Thyroid gland (tissue), 4 donors: ENCODE data around the gene PFKFB2. TPM values are rescaled to one million over a fixed set of nuclear protein-coding genes. Genes with fewer than 3 reads are reported as not detected.

Source experiments
- DNase-seq, 2 donors: peaks; one replicate each; pipeline ENCODE4 v3.0.0-alpha.2; 2019
- H3K27ac ChIP-seq, 3 donors: fragments of 200-600 bp; sonication (generic); 1 replicate in 2 of 3; 2 replicates in 1 of 3; pipeline ENCODE4 v1.5.1; 2016 to 2019; ENCODE audit warnings: mild to moderate bottlenecking in 1 of 3, moderate library complexity in 1 of 3
- H3K27me3 ChIP-seq: fragments of 200-600 bp; sonication (generic); one replicate; pipeline ENCODE4 v1.5.1; 2019
- H3K36me3 ChIP-seq, 2 donors: fragments of 200-600 bp; sonication (generic); one replicate each; pipeline ENCODE4 v1.5.1; 2016 to 2019
- H3K4me1 ChIP-seq, 2 donors: fragments of 200-600 bp; sonication (generic); one replicate each; pipeline ENCODE4 v1.5.1; 2017 to 2019
- H3K4me3 ChIP-seq, 3 donors: fragments of 200-600 bp; sonication (generic); replicated peaks in 1 of 3; 1 replicate in 2 of 3; 2 replicates in 1 of 3; pipeline ENCODE4 v1.5.1; 2016; ENCODE audit warnings: mild to moderate bottlenecking in 1 of 3
- H3K9me3 ChIP-seq: fragments of 200-600 bp; sonication (generic); one replicate; pipeline ENCODE4 v1.5.1; 2017
- POLR2A ChIP-seq, 2 donors: fragments of 450-650 bp; IDR thresholded peaks; one replicate each; pipeline ENCODE4 v1.6.1; 2017; ENCODE audit warnings: antibody characterized with exemption in 2 of 2, mild to moderate bottlenecking in 2 of 2, moderate library complexity in 1 of 2
- WGBS, 2 donors: methylation state at CpG; one replicate each; pipeline ENCODE4 v1.1.5; 2017; 5-methylcytosine and 5-hydroxymethylcytosine counted together
- intact Hi-C: fragments of 100-400 bp; cut with DNase I; formaldehyde crosslinking; loops from one replicate; pipeline ENCODE4 v1.15.1; 2023
- total RNA-seq, 4 donors: library from RNA; depleted of rRNA; stranded (reverse); fragments of >200 nt; gene quantifications; one replicate each; pipeline ENCODE4 v1.2.3, GENCODE V29; 2016
- TF ChIP-seq, protein P1 (sequence below), 6 experiments: fragments of 200-600 bp in 3 of 6; fragments of 450-650 bp in 3 of 6; sonication (generic) in 3 of 6; IDR thresholded peaks; one replicate each; pipeline ENCODE4 v1.5.1; 2016 to 2019; ENCODE audit warnings: antibody characterized with exemption in 6 of 6, mild to moderate bottlenecking in 2 of 6, inconsistent platforms in 1 of 6, moderate library complexity in 1 of 6

Gene PFKFB2
- total RNA-seq, 4 donors from 2014 or later = 87.7 to 191 (median 110) TPM

DNA sequence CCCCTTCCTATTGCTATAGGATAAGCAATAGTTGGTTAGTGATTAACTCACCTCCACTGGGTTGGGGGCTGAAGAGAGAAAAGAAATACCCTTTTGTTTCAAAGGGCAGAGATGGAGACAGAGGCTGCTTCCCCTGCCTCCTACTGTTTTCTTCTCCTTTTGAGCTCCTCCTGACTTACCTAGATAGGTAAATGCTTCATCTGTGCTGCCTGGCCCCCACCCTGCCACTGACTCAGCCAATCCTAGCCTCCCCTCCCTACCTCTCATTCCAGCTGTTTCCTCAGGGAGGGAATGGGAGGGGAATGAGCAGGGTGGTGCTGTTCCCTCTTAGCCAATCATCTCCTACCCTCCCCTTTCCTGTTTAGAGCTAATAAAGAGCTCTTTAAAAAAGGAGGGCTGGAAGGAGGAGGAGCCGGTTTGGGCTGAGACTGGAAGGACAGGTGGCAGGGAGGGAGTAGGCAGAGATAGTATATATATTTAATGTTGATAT lies 20.5 kb upstream of the PFKFB2 start, which contains the start of gene C1orf116:
C1orf116 (minus strand) TSS at position 229 of the 490 bp plus-strand sequence. CDS start 5,158 bp downstream, outside the sequence.
- TF ChIP-seq, protein P1, sequence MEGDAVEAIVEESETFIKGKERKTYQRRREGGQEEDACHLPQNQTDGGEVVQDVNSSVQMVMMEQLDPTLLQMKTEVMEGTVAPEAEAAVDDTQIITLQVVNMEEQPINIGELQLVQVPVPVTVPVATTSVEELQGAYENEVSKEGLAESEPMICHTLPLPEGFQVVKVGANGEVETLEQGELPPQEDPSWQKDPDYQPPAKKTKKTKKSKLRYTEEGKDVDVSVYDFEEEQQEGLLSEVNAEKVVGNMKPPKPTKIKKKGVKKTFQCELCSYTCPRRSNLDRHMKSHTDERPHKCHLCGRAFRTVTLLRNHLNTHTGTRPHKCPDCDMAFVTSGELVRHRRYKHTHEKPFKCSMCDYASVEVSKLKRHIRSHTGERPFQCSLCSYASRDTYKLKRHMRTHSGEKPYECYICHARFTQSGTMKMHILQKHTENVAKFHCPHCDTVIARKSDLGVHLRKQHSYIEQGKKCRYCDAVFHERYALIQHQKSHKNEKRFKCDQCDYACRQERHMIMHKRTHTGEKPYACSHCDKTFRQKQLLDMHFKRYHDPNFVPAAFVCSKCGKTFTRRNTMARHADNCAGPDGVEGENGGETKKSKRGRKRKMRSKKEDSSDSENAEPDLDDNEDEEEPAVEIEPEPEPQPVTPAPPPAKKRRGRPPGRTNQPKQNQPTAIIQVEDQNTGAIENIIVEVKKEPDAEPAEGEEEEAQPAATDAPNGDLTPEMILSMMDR (IDR thresholded peaks at IDR 0.05) = no peak
- peak; percentile 52 to 84 for TF ChIP-seq POLR2A (IDR thresholded peaks at IDR 0.05)
- no peak within 1 kb of the TSS for H3K4me3 ChIP-seq
- H3K27ac ChIP-seq = peak within 1 kb of the TSS; percentile 67 to 86 (median 80)
- DNase-seq = peak; percentile 70 to 82
- intact Hi-C loops = no loop called here
- H3K36me3 ChIP-seq = no peaks in the 10 kb centered on the region
- H3K4me1 ChIP-seq = peaks cover 19 to 20% of the 10 kb centered on the region in 2 donors
- H3K9me3 ChIP-seq = no peaks in the 10 kb centered on the region
- 0 to 5% methylated on average over 1 of the region's 1 CpG for WGBS, 2 donors
- no peaks in the 10 kb centered on the region for H3K27me3 ChIP-seq

DNA sequence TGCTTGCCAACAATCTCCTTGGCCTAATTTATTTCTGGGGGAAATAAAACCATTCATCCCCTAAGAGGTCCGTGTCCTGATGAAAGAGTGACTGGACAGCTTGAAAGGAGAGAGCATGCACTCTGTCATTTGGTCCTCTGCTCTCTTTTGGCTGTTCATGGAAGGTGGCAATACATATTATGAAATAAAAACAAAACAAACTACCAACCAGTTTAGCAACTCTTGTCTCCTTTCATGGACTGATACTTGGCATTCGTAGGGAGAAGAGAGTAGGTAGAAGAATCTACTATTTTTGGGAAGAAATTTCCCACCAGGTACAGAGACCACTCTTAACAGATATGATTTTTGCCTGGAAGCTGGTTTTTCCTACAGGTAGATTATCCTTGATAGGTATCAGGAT lies 19.8 kb upstream of the PFKFB2 start:
- peak overlapping the region; percentile 67 to 86 (median 80) for H3K27ac ChIP-seq
- H3K27me3 ChIP-seq = no peaks in the 10 kb centered on the region
- DNase-seq = no peak
- H3K9me3 ChIP-seq = no peaks in the 10 kb centered on the region
- H3K4me3 ChIP-seq = no peak overlapping the region
- TF ChIP-seq, protein P1 (IDR thresholded peaks at IDR 0.05) = no peak
- no peak for TF ChIP-seq POLR2A (IDR thresholded peaks at IDR 0.05)
- peaks cover 18 to 20% of the 10 kb centered on the region in 2 donors for H3K4me1 ChIP-seq
- WGBS, 2 donors = 32 to 37% methylated on average over 2 of the region's 2 CpGs
- H3K36me3 ChIP-seq = no peaks in the 10 kb centered on the region
- intact Hi-C loops = no loop called here

DNA sequence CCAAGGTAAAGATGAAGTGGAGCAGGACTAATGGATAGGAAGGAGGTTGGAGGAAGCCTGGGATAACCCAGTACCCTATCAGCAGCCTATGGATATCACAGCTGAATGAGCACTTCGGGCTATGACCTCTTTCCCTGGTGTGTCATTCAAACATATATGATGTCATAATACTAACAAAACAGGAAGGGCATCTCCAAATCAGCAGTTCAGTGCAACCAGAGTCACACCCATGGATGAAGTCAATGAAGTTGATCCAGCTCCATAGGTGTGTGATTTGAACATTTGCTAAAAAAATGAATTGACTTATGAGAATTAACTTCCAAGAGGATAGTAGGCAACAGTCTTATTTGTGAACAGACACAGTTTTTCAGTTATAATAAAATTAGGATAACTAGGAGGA lies 18.9 kb upstream of the PFKFB2 start:
- WGBS, 2 donors = 68 to 88% methylated on average over 1 of the region's 1 CpG
- intact Hi-C loops = no loop called here
- no peak overlapping the region for H3K4me3 ChIP-seq
- no peak overlapping the region for H3K27ac ChIP-seq
- no peaks in the 10 kb centered on the region for H3K9me3 ChIP-seq
- peaks cover 18 to 20% of the 10 kb centered on the region in 2 donors for H3K4me1 ChIP-seq
- H3K27me3 ChIP-seq = no peaks in the 10 kb centered on the region
- no peaks in the 10 kb centered on the region for H3K36me3 ChIP-seq
- no peak for DNase-seq
- TF ChIP-seq, protein P1 (IDR thresholded peaks at IDR 0.05) = no peak
- no peak for TF ChIP-seq POLR2A (IDR thresholded peaks at IDR 0.05)

DNA sequence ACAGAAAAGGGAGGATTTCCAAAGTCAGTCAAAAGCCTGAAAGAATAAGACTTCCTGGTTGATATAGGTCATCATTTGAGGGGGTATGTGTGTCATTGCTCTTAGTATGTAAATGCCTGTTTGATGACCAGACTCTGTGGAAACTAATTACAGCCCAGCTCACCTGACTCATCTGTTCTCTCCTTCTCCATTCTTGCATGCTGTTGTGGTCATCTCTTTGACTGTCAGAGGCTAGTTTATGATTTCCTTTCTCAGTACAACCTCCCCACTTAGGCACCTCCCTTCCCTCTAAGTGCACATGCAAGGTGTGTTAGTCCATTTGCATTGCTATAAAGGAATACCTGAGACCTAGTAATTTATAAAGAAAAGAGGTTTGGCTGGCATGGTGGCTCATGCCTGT lies 18.1 kb upstream of the PFKFB2 start:
- H3K4me3 ChIP-seq = no peak overlapping the region
- DNase-seq = no peak
- H3K27ac ChIP-seq = no peak overlapping the region
- no peaks in the 10 kb centered on the region for H3K27me3 ChIP-seq
- TF ChIP-seq POLR2A (IDR thresholded peaks at IDR 0.05) = no peak
- TF ChIP-seq, protein P1 (IDR thresholded peaks at IDR 0.05) = no peak
- intact Hi-C loops = no loop called here
- no peaks in the 10 kb centered on the region for H3K36me3 ChIP-seq
- peaks cover 18 to 20% of the 10 kb centered on the region in 2 donors for H3K4me1 ChIP-seq
- H3K9me3 ChIP-seq = no peaks in the 10 kb centered on the region

DNA sequence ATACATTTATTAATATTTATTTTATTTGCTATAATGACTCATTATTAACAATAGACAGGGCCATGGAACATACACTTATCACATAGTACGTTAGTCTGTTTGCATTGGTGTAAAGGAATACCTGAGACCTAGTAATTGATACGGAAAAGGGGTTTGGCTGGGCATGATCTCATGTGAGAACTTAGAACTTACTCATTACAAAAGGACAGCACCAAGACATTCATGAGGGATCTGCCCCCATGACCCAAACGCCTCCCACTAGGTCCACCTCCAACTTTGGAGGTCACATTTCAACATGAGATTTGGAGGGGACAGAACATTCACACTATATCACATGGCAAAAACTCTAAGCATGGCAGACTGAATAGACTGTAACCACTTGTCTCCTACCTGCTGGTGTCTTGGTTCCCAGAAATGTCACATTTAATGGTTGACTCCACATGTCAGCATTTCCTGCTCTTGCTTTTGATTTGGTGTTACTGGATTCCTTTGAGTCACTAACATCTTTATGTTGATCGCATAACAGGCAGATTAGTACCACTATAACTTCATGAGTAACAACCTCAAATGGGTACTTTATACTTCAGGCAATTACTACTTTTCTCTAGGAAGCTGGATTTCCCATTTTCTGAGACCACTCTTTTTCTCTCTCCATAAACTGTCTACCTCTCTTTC lies 17.1 kb upstream of the PFKFB2 start:
- intact Hi-C loops = no loop called here
- 76 to 96% methylated on average over 4 of the region's 4 CpGs for WGBS, 2 donors

More for the DNA sequence above, 17.1 kb upstream of the PFKFB2 start:
- TF ChIP-seq POLR2A (IDR thresholded peaks at IDR 0.05) = no peak
- TF ChIP-seq, protein P1 (IDR thresholded peaks at IDR 0.05) = no peak
- peaks cover 17 to 18% of the 10 kb centered on the region in 2 donors for H3K4me1 ChIP-seq
- H3K4me3 ChIP-seq = no peak overlapping the region
- H3K9me3 ChIP-seq = no peaks in the 10 kb centered on the region
- H3K27ac ChIP-seq = no peak overlapping the region
- no peaks in the 10 kb centered on the region for H3K27me3 ChIP-seq
- no peaks in the 10 kb centered on the region for H3K36me3 ChIP-seq
- no peak for DNase-seq
